Measurements from ENCODE around the gene PANK4. TPM values are rescaled to one million over a fixed set of nuclear protein-coding genes. Genes with fewer than 3 reads are reported as not detected.

The PANK4 gene
- total and polyA plus RNA-seq, 2 donors (not counting 3 experiments of a cell fraction or from before 2014, with no cell fraction given): 22.1 to 34.0 TPM

DNA sequence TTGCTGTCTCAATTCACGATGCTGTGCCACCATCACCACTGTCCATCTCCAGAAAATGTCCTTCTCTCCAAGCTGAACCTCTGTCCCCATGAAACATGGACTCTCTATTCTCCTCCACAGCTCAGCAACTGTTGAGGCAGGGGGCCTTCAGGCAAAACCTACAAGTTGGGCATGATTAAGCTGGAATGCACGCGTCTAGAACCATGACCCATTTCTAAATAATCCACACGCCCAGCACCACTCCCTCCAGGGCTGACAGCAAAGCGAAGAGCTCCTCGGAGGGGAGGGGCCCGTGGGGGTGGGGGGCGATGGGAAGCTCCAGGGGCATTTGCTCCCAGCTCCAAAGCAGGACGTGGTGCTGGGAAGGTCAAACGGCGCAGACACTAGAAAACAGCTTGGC lies 7.0 kb upstream of the PANK4 start:
- DNase-seq (ENCODE audit: low read depth, low spot score) (no peak), FAIRE-seq (no peak)
- H3K4me1 ChIP-seq (ENCODE audit: control insufficient read depth, extremely low read depth, insufficient read depth, low read length): no peaks in the 10 kb centered on the region
- H3K9ac ChIP-seq (replicated peaks; ENCODE audit: extremely low read depth, insufficient read depth, low read length): no peak overlapping the region
- H2AFZ ChIP-seq (ENCODE audit: low read depth, low read length): no peak overlapping the region
- TF ChIP-seq JUN (IDR thresholded peaks at IDR 0.05; ENCODE audit: borderline replicate concordance, insufficient read depth, insufficient read length, low read depth) (no peak), MYC (IDR thresholded peaks at IDR 0.05; ENCODE audit: low read depth, low read length) (no peak), POLR2A (IDR thresholded peaks at IDR 0.05; ENCODE audit: low read depth, low read length) (no peak), POLR2AphosphoS5 (IDR thresholded peaks at IDR 0.05; ENCODE audit: insufficient read depth, low read depth, low read length) (no peak)
- TF ChIP-seq, protein P1, sequence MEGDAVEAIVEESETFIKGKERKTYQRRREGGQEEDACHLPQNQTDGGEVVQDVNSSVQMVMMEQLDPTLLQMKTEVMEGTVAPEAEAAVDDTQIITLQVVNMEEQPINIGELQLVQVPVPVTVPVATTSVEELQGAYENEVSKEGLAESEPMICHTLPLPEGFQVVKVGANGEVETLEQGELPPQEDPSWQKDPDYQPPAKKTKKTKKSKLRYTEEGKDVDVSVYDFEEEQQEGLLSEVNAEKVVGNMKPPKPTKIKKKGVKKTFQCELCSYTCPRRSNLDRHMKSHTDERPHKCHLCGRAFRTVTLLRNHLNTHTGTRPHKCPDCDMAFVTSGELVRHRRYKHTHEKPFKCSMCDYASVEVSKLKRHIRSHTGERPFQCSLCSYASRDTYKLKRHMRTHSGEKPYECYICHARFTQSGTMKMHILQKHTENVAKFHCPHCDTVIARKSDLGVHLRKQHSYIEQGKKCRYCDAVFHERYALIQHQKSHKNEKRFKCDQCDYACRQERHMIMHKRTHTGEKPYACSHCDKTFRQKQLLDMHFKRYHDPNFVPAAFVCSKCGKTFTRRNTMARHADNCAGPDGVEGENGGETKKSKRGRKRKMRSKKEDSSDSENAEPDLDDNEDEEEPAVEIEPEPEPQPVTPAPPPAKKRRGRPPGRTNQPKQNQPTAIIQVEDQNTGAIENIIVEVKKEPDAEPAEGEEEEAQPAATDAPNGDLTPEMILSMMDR (IDR thresholded peaks at IDR 0.05; ENCODE audit: extremely low read depth in 1 of 2, insufficient read depth in 1 of 2, low read depth in 1 of 2, low read length in 2 of 2): no peak
- TF ChIP-seq, protein P2, sequence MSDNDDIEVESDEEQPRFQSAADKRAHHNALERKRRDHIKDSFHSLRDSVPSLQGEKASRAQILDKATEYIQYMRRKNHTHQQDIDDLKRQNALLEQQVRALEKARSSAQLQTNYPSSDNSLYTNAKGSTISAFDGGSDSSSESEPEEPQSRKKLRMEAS (IDR thresholded peaks at IDR 0.05; ENCODE audit: insufficient read depth, insufficient read length): no peak
- H4K20me1 ChIP-seq (replicated peaks; ENCODE audit: control insufficient read depth, extremely low read depth, insufficient read depth, low read length): no peaks in the 10 kb centered on the region
- no peak overlapping the region for H3K4me2 ChIP-seq (ENCODE audit: insufficient read depth, low read length)
- intact Hi-C loops (cut with micrococcal nuclease) (no loop called here), dilution Hi-C loops (cut with MboI; ENCODE audit: extremely low pct_ligation_motif_present, low sequenced_read_pairs) (no loop called here)
- no TSS peak for BruUV-seq (replicated peaks)
- H3K9me3 ChIP-seq (replicated peaks; ENCODE audit: control insufficient read depth, insufficient read depth, low read length): no peaks in the 10 kb centered on the region
- no peaks in the 10 kb centered on the region for H3K36me3 ChIP-seq (ENCODE audit: control insufficient read depth in 2 of 2, extremely low read depth in 1 of 2, insufficient read depth in 2 of 2, low read length in 2 of 2)
- ChIA-PET CTCF (interaction anchor here (0.9 to 1.5 kb wide), 3 partner anchors 9 to 119 kb away, joined by 3 to 5 read pairs (median 3); no protein-coding TSS in a partner anchor), POLR2A (no interaction called here)
- H3K9me1 ChIP-seq (replicated peaks; ENCODE audit: control insufficient read depth, extremely low read depth, insufficient read depth, low read length): no peaks in the 10 kb centered on the region
- H3K27me3 ChIP-seq (ENCODE audit: control insufficient read depth in 2 of 2, insufficient read depth in 2 of 2, low read length in 2 of 2): peaks cover 16 to 17% of the 10 kb centered on the region in 2 experiments
- H3K79me2 ChIP-seq (ENCODE audit: control insufficient read depth, insufficient read depth, low read length): no peaks in the 10 kb centered on the region
- no peak overlapping the region for H3K27ac ChIP-seq (ENCODE audit: insufficient read depth, low read depth, low read length)
- no peak overlapping the region for H3K4me3 ChIP-seq (replicated peaks in 1 of 3; ENCODE audit: insufficient read depth in 1 of 3, low read depth in 1 of 3, low read length in 3 of 3)

Measured in endothelial cell of umbilical vein (primary cell).